ENCODE measurements around the gene KRTAP22-1. TPM values are rescaled to one million over a fixed set of nuclear protein-coding genes. Genes with fewer than 3 reads are reported as not detected.

Gene KRTAP22-1
- total and polyA plus RNA-seq, 9 donors: not detected

DNA sequence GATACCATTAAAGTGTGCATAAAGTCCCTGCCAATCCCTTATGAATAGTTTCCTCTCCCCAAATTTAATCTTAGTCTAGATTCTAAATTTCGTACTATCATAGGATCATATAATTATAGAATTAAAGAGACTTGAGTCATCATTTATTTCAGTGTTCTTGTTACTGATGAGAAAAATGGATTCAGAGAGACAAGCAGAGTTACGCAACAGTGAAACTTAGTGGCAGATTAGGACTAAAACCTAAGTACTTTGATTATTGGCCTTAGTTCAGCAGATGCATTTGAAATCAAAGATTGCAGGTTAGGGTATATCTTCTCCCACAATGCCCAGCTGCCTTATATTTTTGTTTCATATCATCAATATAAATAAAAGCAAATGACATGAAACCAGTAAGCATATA, 38.9 kb upstream of the KRTAP22-1 start:
- H3K4me1 ChIP-seq (ENCODE audit: insufficient read depth): no peaks in the 10 kb centered on the region
- DNase-seq: no peak
- H3K4me3 ChIP-seq: no peak overlapping the region
- WGBS, 3 donors: 73 to 80% (median 79%) methylated on average over 2 of the region's 2 CpGs
- TF ChIP-seq POLR2A (IDR thresholded peaks at IDR 0.05) (no peak), EP300 (IDR thresholded peaks at IDR 0.05) (no peak)
- TF ChIP-seq, protein P1, sequence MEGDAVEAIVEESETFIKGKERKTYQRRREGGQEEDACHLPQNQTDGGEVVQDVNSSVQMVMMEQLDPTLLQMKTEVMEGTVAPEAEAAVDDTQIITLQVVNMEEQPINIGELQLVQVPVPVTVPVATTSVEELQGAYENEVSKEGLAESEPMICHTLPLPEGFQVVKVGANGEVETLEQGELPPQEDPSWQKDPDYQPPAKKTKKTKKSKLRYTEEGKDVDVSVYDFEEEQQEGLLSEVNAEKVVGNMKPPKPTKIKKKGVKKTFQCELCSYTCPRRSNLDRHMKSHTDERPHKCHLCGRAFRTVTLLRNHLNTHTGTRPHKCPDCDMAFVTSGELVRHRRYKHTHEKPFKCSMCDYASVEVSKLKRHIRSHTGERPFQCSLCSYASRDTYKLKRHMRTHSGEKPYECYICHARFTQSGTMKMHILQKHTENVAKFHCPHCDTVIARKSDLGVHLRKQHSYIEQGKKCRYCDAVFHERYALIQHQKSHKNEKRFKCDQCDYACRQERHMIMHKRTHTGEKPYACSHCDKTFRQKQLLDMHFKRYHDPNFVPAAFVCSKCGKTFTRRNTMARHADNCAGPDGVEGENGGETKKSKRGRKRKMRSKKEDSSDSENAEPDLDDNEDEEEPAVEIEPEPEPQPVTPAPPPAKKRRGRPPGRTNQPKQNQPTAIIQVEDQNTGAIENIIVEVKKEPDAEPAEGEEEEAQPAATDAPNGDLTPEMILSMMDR (IDR thresholded peaks at IDR 0.05): no peak
- no peaks in the 10 kb centered on the region for H3K36me3 ChIP-seq
- H3K27ac ChIP-seq: no peak overlapping the region
- intact Hi-C loops (cut with DNase I): no loop called here
- H3K9me3 ChIP-seq: no peaks in the 10 kb centered on the region
- H3K27me3 ChIP-seq: no peaks in the 10 kb centered on the region

DNA sequence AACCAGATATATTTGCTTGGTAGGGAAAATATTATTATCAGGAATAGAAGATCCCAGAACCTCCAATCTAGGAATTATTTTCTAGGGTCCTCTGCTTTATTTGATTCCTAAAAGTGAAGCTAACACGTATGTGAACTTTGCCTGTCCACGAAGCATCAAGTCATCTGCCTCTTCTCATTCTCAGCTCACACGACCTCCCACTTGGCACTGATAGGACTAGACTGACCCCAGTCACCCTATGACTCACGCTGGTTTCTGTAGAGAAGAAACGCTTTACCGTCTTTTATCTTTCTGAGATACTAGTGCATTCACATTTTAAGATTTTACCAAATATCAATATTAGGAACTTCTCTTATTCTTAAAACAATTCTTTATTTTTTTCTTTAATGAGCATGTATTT, 37.8 kb upstream of the KRTAP22-1 start:
- 52 to 78% (median 60%) methylated on average over 6 of the region's 6 CpGs for WGBS, 3 donors
- no peak overlapping the region for H3K27ac ChIP-seq
- DNase-seq: no peak
- no peaks in the 10 kb centered on the region for H3K27me3 ChIP-seq
- H3K4me1 ChIP-seq (ENCODE audit: insufficient read depth): no peaks in the 10 kb centered on the region
- TF ChIP-seq, protein P1 (IDR thresholded peaks at IDR 0.05): no peak
- TF ChIP-seq POLR2A (IDR thresholded peaks at IDR 0.05) (no peak), EP300 (IDR thresholded peaks at IDR 0.05) (no peak)
- intact Hi-C loops (cut with DNase I): no loop called here
- H3K9me3 ChIP-seq: no peaks in the 10 kb centered on the region
- no peaks in the 10 kb centered on the region for H3K36me3 ChIP-seq
- H3K4me3 ChIP-seq: no peak overlapping the region

DNA sequence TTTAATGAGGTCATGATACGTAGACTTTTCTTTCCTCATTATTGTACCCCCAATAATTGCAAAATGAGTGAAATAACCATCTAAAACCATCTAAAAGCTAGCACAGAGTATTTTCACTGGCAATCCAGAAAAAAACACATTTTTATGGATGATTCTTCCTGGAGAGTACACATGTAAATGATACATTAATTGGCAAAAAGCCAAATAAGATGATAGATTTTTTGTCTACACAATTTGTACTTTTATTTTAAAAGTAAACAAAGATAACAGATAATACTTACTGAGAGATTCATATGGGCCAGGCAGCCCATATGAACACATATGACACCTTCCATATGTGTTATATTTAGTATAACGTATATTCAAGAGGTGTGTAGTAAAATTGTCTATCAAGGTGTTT, 37.3 kb upstream of the KRTAP22-1 start:
- intact Hi-C loops (cut with DNase I): no loop called here
- no peaks in the 10 kb centered on the region for H3K36me3 ChIP-seq
- no peaks in the 10 kb centered on the region for H3K27me3 ChIP-seq
- WGBS, 3 donors: 80 to 84% (median 81%) methylated on average over 2 of the region's 2 CpGs
- H3K4me3 ChIP-seq: no peak overlapping the region
- no peaks in the 10 kb centered on the region for H3K9me3 ChIP-seq
- no peaks in the 10 kb centered on the region for H3K4me1 ChIP-seq (ENCODE audit: insufficient read depth)
- DNase-seq: no peak
- H3K27ac ChIP-seq: no peak overlapping the region
- TF ChIP-seq POLR2A (IDR thresholded peaks at IDR 0.05) (no peak), EP300 (IDR thresholded peaks at IDR 0.05) (no peak)
- TF ChIP-seq, protein P1 (IDR thresholded peaks at IDR 0.05): no peak

DNA sequence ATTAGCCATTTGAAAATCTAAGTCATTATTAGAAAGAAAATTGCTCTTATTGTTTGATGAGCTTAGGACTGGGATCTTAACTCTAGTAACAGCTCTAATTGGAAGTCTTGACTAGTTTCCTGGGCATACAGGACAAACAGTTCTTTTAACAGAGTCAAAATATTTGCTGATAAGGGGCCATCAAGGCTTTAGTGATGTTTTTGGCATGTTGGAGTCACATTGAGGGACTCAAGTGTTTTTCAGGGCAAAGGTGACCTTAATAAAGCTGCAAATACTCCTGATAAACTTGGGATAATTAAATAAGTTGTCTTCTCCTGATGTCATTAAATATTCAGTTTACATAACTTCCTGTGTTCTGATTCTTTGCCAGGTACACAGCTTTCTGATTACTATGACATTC, 33.3 kb upstream of the KRTAP22-1 start:
- TF ChIP-seq POLR2A (IDR thresholded peaks at IDR 0.05) (no peak), EP300 (IDR thresholded peaks at IDR 0.05) (no peak)
- TF ChIP-seq, protein P1 (IDR thresholded peaks at IDR 0.05): no peak
- no peaks in the 10 kb centered on the region for H3K4me1 ChIP-seq (ENCODE audit: insufficient read depth)

DNA sequence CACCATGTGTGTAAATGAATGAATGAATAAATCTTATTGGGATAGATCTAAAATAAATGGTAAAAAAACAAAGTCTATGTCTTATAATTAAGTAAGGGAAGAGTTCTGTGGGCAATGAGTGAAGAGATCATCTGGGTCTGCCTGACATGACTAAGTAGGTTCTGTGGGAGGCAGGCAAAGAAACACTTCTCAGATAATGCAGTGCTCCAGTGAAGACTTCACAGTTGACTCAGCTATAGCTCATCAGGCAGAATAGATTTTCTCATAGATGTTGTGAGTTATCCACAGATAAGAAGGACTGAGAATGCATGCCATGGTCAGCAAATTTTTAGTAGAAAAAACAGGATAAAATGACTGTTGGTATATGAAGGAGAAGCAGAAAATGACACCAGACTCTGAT, 23.1 kb upstream of the KRTAP22-1 start:
- no peak for TF ChIP-seq EP300 (IDR thresholded peaks at IDR 0.05)
- TF ChIP-seq POLR2A (IDR thresholded peaks at IDR 0.05): no peak
- TF ChIP-seq, protein P1 (IDR thresholded peaks at IDR 0.05): no peak
- no peak overlapping the region for H3K27ac ChIP-seq
- intact Hi-C loops (cut with DNase I): no loop called here
- H3K4me1 ChIP-seq (ENCODE audit: insufficient read depth): no peaks in the 10 kb centered on the region
- H3K36me3 ChIP-seq: no peaks in the 10 kb centered on the region
- H3K4me3 ChIP-seq: no peak overlapping the region
- no peaks in the 10 kb centered on the region for H3K27me3 ChIP-seq
- no peak for DNase-seq
- H3K9me3 ChIP-seq: no peaks in the 10 kb centered on the region

More for the DNA sequence above, 33.3 kb upstream of the KRTAP22-1 start:
- no peaks in the 10 kb centered on the region for H3K9me3 ChIP-seq
- H3K4me3 ChIP-seq: no peak overlapping the region
- no peaks in the 10 kb centered on the region for H3K27me3 ChIP-seq
- no peak overlapping the region for H3K27ac ChIP-seq
- intact Hi-C loops (cut with DNase I): no loop called here
- no peak for DNase-seq
- H3K36me3 ChIP-seq: no peaks in the 10 kb centered on the region
